Activated T-cell treated with anti-CD3 and anti-CD28 coated beads, Interleukin-2, amount 50 U/mL, for 1 hour (primary cell): ENCODE results near the gene MYCBPAP.
A peak's percentile ranks its signal among the peaks of the same experiment; 100 is the strongest.

ENCODE experiments used
- DNase-seq: peaks from one replicate; pipeline ENCODE4 v3.0.0-alpha.2; 2020

The MYCBPAP gene

DNA sequence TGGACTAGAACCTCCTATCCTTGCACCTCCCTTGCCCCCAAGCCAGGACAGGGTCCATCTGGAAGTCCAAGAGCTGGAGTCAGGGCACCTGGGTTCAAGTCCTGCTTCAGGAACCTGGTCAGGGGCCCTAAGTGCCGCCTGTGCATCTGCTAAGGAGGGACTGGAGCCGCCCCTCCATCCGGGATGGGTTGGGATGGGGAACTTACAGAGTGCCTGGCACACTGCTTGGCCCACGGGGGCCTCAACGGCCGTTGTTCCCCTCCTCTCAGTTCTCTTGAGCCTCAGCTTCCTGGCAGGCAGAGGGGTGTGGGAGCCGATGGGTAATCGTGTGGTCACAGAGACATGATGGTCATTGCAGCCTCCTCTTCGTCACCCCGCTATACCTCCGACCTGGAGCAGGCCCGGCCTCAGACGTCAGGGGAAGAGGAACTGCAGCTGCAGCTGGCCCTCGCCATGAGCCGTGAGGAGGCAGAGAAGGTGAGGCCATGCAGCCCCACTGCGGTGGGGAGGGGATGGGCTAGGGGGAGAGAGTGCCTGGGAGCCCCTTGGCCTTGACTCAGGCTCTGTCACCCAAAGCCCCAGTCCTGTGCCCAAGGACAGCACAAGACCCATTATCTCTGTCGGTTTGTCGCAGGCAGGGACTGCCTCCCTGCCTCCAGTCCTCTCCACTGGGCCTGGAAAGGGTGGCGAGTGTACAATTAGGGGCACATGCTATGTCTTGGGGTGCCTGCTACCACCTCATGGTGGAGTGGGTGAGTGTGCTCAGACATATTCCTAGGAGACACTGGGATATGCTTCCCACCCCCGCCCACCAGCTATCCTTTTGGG, 29.7 kb downstream of the MYCBPAP start:
- DNase-seq, result no peak

DNA sequence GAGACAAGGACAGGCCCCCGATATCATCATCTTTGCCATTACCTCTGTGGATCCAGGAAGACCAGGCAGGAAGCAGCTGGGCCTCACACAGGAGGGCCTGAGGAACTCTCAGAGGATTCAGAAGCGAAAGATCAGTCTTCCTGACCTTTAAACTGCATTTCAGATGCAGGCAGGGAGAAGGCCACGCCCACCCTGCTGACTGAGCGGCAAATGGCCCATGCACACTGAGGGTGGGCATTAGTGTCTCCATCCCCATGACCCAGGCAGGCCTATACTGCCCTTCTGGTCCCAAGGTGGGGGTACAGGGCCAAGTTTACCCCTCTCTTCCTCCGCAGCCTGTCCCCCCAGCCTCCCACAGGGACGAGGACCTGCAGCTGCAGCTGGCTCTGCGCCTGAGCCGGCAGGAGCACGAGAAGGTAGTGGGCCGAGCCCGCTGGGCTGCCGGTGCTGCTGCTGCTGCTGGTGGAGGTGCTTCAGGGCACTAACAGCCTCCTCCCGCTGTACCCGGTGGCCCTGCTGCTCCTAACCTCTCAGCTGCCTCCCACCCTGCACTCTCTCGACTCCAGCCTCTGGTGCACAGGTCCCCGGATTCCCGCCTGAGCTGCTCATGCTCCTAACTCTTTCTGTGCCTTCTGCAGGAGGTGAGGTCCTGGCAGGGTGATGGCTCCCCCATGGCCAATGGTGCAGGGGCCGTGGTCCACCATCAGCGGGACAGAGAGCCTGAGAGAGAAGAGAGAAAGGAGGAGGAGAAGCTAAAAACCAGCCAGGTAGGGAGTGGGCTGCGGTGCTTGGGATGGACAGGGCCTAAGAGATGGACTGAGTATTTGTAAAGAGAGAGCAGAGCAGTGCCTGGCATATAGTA, 30.5 kb downstream of the MYCBPAP start:
- no peak for DNase-seq

DNA sequence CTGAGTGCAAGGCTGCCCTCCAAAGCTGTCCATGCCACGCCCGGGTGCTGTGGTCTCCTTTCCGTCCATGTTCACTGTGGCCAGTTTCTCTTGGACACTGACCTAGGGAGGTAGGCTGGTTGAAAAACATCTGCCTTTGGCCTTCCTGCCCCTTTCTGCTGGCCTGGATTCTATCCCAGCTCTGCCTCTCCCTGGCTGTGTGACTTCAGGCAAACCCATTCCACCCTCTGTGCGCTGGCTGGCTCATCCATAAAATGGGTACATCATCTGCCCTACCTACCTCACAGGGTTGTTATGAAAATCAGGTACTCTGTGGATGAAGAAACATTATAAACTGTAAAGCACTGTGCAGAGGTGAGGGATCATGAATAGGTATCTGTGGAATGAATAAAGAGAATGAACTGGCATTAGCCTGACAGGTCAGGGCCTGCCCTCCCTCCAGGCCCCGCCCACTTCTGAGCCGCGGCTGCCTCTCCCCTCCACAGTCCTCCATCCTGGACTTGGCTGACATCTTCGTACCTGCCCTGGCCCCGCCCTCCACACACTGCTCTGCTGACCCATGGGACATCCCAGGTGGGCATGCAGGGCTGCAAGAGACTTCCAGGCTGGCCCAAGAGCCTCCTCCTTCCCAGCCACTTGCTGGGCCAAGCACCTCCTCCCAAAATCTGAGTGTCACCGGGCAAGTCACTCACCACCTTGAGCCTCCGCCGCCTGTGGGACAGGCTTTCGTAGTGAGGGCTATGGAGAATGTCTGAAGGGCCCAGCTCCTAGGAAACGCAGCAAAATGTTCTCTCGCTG, 31.7 kb downstream of the MYCBPAP start:
- DNase-seq, result no peak

DNA sequence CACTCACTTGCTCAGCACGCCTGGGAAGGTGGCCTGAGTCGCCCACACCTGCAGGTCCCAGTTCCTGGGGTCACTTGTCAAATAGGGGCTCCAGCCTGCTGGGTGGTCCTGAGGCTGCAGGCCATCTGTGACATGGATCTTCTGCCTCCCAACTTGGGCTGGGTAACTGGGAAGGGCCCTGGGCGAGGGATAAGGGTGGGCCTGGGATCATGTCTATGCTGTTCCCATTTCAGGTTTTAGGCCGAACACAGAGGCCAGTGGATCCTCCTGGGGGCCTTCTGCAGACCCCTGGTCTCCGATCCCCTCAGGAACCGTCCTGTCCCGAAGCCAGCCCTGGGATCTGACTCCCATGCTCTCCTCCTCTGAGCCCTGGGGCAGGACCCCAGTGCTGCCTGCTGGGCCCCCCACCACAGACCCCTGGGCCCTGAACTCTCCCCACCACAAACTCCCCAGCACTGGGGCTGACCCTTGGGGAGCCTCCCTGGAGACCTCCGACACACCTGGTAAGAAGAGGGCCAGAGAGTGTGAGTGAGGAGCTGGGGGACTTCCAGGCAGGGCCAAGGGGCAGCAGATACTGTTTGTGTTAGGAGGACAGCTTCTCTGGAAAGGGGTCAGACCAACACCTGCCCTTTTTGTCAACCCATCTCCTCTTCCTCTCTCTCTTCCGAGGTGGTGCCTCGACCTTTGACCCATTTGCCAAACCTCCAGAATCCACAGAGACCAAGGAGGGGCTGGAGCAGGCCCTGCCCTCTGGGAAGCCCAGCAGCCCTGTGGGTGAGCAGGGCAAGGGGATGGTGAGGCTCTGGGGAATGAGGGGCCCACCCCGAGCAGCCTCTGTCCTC, 32.5 kb downstream of the MYCBPAP start:
- no peak for DNase-seq

DNA sequence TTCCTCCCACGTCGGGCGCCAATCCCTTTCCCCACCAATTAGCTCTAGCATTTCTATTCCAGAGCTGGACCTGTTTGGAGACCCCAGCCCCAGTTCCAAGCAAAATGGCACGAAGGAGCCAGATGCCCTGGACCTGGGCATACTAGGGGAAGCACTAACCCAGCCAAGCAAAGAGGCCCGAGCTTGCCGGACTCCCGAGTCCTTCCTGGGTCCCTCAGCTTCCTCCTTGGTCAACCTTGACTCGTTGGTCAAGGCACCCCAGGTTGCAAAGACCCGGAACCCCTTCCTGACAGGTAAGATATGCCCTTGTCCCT, 33.1 kb downstream of the MYCBPAP start:
- no peak for DNase-seq

DNA sequence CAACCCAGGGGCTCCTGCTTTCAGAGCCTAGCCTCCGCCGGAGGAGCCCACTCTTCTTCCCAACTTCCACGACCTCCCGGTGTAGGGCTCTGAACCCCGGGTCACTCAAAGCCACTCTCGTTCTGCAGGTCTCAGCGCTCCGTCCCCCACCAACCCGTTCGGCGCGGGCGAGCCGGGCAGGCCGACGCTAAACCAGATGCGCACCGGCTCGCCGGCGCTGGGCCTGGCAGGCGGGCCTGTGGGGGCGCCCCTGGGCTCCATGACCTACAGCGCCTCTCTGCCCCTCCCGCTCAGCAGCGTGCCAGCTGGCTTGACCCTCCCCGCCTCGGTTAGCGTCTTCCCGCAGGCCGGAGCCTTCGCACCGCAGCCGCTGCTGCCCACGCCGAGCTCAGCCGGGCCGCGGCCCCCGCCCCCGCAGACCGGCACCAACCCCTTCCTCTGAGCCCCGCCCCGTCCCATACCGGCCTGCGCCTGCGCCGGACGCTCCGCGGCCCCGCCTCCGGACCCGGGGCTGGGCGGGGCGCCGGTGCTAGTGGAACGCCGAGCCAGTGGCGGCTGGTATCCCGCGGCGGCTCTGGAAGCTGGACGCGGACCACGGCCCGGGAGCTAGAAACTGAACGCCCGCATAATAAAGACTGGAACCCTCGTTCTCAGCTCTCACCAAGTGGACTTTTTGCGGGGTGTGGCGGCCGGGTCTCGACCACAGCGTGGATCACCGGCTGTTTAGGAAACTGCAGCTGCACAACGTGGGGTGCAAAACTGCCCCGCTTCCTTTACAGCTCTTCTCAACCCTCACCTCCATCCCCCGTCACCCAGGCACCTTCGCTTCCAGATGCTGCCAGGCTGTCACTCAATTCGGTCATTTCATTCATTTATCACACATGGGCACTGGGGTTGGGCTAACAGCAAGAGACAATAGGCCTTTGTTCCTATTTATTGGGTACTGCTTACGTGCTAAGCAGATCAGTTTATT, 33.8 kb downstream of the MYCBPAP start:
- peak; percentile 88 for DNase-seq

DNA sequence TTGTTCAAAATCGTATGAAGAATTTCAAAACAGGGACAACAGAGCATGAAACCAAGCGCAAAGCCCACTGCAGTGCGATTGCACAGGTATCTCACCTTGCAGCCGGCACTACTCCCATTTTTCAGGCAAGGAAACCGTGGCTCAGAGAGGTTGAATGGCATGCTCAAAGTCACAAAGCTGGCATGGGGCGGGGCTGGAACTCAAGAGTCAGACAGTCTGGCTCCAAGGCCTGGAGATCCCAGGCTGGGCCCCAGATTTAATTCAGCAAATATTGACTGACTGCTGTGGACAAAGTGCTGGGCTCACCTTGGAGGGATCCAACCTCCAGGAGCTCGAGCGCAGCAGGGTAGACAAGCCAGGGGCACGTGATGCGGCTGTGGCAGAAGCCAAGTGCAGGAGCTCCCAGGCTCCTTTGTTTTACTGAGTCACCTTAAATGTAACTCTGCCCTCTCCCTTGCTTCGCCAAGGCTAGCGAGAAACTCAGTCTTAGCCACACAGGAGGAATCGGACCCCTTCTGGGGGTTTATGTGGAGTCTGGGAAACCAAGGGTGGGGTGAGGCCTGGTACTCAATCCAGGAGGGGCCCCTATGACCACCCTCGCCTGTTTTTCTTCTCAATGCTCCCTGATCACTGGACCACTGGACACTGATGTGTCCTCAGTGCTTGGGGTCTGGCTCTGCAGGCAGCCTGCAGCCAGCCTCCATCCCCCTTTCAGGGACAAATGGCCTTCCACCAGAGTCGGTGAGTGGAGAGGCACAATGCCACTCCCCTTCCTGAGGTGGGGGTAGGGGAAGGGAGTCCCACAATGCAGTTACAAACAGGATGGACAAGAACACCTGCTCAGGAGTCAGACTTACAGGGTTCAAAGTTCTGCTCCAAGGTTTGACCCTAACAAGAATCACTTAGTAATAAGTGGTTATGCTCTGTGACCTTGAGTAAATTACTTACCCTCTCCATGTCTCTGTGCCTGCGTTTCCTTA, 34.8 kb downstream of the MYCBPAP start:
- DNase-seq, result no peak

DNA sequence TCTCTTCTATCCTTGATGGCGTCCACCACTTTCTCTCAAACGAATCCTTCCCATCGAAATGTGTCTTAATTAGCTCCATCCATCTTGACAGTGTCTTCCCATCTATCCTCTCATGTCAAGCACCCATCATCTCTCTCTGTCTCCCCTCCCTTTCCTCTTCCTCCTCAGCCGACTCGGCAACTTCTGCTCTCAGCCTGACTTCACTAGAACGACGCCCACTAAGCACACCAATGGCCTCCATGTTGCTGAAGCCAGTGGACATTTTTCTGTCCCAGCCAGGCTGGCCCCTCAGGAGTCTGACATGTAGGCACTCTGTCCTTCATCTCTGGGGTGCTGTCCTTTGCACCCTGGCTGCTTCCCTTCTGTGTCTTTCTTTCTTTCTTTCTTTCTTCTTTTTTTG, 36.3 kb downstream of the MYCBPAP start:
- no peak for DNase-seq

DNA sequence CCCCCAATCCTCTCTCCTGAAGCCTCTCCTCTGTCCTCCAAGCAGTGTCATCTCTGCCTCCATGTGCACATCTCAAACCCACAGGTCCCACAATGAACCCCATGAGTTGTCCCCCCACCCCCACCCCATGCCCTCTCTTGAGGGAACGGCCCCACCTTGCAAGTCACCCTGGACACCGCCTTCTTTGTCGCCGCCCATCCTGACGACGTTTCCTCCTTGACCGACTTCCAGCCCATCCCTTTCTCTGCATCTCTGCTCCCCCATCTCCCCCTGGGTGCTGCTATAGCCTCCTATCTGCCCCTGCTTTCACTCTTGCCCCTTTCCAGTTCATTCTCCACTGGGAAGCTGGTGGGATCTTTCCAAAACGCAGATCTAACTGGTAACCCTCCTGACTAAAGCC, 37.1 kb downstream of the MYCBPAP start:
- DNase-seq, result no peak

DNA sequence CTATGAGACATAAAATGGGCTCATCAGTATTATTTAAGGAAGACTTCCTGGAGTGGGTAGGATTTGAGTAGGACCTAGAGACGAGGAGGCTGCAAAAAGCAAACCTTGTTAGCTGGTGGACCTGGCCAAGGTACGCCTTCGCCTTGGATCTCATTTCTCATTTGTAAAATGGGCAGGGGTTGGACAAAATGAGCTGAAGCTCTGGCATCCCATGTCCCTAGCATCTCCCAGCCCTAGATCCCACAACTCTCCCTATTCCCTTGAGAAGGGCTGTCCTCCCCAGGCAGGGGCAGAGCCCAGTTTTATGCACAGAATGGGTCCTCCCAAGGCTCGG, 38.4 kb downstream of the MYCBPAP start:
- DNase-seq, result no peak

DNA sequence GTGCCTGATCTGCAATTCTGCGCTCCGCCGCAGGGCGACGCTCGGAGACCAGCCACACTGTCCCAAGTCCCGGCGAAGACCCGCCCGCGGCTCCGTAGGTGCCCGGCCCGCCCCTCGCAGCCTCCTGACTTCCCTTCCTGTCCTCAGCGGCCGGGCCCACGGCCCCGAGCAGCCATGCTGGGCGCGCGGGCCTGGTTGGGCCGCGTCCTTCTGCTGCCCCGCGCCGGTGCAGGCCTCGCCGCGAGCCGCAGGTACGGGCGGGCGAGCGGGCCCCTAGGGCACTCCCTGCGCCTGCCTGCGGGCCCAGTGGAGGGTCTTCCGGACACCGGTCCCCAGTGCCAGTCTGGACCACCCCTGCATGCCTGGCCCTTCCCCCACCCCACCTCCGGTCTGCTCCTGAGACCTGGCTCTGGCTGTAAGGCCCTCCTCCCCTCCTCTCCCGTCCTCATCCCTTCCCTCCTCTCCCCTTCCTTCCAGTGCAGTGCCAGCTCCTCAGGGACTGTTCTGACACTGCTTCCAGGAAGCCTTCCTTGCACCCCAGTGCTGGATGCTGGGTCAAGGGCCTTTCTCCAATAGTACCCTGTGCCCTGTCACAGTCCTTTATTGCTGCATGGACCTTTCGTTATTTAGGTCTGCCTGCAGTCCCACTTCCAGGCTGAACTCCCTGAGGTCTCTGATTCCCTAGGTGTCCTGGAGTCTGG, 38.9 kb downstream of the MYCBPAP start, which contains the start of gene SPATA20:
Gene SPATA20 (plus strand): TSS at position 140 of the 701 bp plus-strand sequence. CDS start 35 bp downstream, at position 175.
- peak; percentile 84 for DNase-seq

DNA sequence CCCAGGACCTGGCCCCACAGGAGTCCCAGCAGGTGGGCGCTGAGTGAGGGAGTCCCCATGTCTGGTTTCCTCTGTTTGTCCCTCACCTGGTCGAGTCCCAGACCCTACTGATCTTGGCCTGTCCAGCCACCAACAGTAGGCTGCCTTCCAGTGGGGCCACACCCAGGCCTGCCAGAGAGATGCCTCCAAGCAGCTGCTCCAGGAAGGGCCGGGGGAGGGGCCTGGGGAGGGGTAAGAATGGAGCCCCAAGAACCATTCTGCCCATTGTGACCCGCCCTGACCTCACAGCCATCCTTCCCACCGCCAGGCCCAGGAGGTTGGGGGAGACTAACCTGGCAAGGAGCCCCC, 39.5 kb downstream of the MYCBPAP start:
- DNase-seq, result no peak

DNA sequence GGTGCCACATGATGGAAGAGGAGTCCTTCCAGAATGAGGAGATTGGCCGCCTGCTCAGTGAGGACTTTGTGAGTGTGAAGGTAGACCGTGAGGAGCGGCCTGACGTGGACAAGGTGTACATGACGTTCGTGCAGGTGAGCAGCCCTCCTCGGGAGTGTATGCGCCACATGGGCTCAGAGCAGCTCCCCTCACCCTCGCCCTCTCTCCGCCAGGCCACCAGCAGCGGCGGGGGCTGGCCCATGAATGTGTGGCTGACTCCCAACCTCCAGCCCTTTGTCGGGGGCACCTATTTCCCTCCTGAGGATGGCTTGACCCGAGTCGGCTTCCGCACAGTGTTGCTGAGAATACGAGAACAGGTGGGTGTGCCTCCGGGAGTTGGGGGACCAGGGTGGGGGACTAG, 40.6 kb downstream of the MYCBPAP start:
- DNase-seq, result no peak

DNA sequence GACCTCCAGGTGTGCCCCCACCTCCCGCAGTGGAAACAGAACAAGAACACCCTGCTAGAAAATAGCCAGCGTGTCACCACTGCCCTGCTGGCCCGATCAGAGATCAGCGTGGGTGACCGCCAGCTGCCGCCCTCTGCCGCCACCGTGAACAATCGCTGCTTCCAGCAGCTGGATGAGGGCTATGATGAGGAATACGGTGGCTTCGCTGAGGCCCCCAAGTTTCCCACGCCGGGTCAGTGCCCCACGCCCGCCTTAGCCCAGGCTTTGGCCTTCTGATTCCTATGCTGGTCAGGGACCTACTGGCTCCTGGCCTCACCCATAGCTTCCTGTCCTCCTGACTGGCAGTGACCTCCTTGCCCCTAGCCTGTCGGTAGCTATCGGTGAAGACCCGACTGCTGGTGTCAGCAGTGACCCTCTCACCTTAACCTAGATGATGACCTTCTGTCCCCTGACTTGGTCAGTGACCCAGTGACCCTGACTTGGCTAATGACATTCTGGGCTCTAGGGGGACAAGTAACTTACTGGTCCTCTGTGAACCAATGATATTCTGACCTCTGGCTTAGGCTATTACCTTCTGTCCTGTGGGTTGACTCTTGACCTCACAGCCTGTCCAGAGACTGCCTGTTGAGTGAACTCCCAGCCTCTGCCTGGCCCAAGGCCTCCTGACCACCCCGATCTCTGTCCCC, 41.2 kb downstream of the MYCBPAP start:
- DNase-seq, result no peak

DNA sequence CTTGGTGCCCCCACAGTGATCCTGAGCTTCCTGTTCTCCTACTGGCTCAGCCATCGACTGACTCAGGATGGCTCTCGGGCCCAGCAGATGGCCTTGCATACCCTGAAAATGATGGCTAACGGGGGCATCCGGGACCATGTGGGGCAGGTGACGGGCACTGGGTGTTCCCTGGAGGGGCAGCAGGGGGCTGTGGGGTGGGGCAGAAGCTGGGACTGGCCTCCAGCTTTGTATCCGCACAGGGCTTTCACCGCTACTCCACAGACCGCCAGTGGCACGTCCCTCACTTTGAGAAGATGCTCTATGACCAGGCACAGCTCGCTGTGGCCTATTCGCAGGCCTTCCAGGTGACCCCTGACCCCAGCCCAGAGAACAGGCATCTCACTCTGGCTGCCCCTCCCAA, 41.7 kb downstream of the MYCBPAP start:
- no peak for DNase-seq

DNA sequence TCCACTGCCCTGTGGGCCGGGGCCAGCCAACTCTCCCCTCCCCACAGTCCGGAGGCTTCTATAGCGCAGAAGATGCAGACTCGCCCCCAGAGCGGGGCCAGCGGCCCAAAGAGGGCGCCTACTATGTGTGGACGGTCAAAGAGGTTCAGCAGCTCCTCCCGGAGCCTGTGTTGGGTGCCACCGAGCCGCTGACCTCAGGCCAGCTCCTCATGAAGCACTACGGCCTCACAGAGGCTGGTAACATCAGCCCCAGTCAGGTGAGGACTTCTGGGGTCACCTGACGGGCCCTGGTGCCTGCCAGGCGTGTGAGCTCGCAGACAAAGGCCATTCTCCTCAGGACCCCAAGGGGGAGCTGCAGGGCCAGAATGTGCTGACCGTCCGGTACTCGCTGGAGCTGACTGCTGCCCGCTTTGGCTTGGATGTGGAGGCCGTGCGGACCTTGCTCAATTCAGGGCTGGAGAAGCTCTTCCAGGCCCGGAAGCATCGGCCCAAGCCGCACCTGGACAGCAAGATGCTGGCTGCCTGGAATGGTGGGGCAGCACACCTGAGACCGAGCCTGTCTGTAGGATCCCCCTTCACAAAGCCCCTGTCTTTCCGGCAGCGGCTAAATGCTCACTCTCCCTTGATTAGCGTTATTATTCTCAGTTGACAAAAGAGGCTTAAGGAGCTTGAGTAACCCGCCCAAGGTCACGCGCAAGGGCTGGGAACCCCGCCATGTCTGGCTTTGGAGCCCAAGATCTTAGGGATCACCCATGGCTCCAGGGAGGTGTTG, 42.6 kb downstream of the MYCBPAP start:
- no peak for DNase-seq

DNA sequence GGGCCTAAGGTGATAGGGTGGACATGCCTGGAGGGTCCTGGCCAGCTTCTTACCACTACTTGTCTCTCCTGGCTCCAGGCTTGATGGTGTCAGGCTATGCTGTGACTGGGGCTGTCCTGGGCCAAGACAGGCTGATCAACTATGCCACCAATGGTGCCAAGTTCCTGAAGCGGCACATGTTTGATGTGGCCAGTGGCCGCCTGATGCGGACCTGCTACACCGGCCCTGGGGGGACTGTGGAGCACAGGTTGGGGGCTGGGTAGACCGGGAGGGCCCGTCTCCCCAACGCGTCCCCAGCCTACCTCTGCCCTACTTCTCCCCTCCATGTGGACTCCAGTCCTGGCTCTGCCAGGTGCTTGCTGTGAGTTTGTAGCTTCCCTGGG, 43.2 kb downstream of the MYCBPAP start:
- DNase-seq, result no peak

DNA sequence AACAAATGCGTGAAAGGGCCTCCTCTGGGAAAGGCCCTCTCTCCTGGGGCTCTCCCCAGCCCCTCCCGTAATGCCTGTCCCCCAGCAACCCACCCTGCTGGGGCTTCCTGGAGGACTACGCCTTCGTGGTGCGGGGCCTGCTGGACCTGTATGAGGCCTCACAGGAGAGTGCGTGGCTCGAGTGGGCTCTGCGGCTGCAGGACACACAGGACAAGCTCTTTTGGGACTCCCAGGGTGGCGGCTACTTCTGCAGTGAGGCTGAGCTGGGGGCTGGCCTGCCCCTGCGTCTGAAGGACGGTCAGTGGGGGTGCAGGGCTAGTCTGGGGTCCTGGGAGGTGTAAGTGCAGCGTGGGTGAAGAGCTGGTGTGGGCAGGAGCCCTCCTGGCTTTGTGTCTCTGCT, 43.6 kb downstream of the MYCBPAP start:
- DNase-seq, result no peak
